Astrocyte (in vitro differentiated cells and primary cell): ENCODE data around the gene FBXO3. TPM values are rescaled to one million over a fixed set of nuclear protein-coding genes. Genes with fewer than 3 reads are reported as not detected.

ENCODE experiments used
- DNase-seq: peaks from one replicate; pipeline ENCODE4 v3.0.0-alpha.2; 2010; ENCODE audit warnings: low read depth
- FAIRE-seq: peaks from 2 replicates; lab custom pipeline; 2011; peaks lifted over from hg19 to GRCh38; lab: Jason Lieb, UNC
- H2AFZ ChIP-seq: 2 replicates; pipeline ENCODE4 v1.6.0; 2012; ENCODE audit warnings: low read depth, low read length, inconsistent platforms
- H3K27ac ChIP-seq: 2 replicates; pipeline ENCODE4 v1.5.1; 2011; ENCODE audit warnings: low read depth, low read length, inconsistent platforms
- H3K27me3 ChIP-seq: 2 replicates; pipeline ENCODE4 v1.6.0; 2011; ENCODE audit warnings: low read length, inconsistent platforms; ENCODE audit not compliant: insufficient read depth
- H3K36me3 ChIP-seq: 2 replicates; pipeline ENCODE4 v1.5.1; 2011; ENCODE audit warnings: low read length, inconsistent platforms; ENCODE audit not compliant: insufficient read depth
- H3K4me1 ChIP-seq: 2 replicates; pipeline ENCODE4 v1.5.1; 2011; ENCODE audit warnings: low read length, inconsistent platforms; ENCODE audit not compliant: insufficient read depth
- H3K4me2 ChIP-seq: 2 replicates; pipeline ENCODE4 v1.6.0; 2012; ENCODE audit warnings: low read length, inconsistent platforms
- H3K4me3 ChIP-seq: 2 replicates; pipeline ENCODE4 v1.5.1; 2011; ENCODE audit warnings: low read depth, mild to moderate bottlenecking, low read length, inconsistent platforms; ENCODE audit not compliant: insufficient read depth
- H3K79me2 ChIP-seq: 2 replicates; pipeline ENCODE4 v1.6.0; 2012; ENCODE audit warnings: mild to moderate bottlenecking, low read length, inconsistent platforms; ENCODE audit not compliant: insufficient read depth
- H3K9ac ChIP-seq: 2 replicates; pipeline ENCODE4 v1.6.0; 2012; ENCODE audit warnings: mild to moderate bottlenecking, low read length, inconsistent platforms
- H3K9me3 ChIP-seq: 2 replicates; pipeline ENCODE4 v1.5.1; 2012; ENCODE audit warnings: low read depth, mild to moderate bottlenecking, low read length, inconsistent platforms; ENCODE audit not compliant: insufficient read depth
- H4K20me1 ChIP-seq: 2 replicates; pipeline ENCODE4 v1.6.0; 2012; ENCODE audit warnings: low read length, inconsistent platforms; ENCODE audit not compliant: insufficient read depth
- H3K27ac Mint-ChIP-seq: one replicate; pipeline ENCODE4 v1.8.0; 2021; ENCODE audit warnings: mild to moderate bottlenecking, mixed read lengths; ENCODE audit not compliant: unreplicated experiment
- H3K27me3 Mint-ChIP-seq: one replicate; pipeline ENCODE4 v1.8.0; 2021; ENCODE audit warnings: low read depth, mixed read lengths; ENCODE audit not compliant: unreplicated experiment
- H3K36me3 Mint-ChIP-seq: one replicate; pipeline ENCODE4 v1.8.0; 2021; ENCODE audit warnings: low read depth, mixed read lengths; ENCODE audit not compliant: unreplicated experiment
- H3K4me1 Mint-ChIP-seq: one replicate; pipeline ENCODE4 v1.8.0; 2021; ENCODE audit warnings: low read depth, mixed read lengths; ENCODE audit not compliant: unreplicated experiment
- H3K4me3 Mint-ChIP-seq: one replicate; pipeline ENCODE4 v1.8.0; 2021; ENCODE audit warnings: mild to moderate bottlenecking, moderate library complexity, mixed read lengths; ENCODE audit not compliant: unreplicated experiment
- H3K9me3 Mint-ChIP-seq: one replicate; pipeline ENCODE4 v1.8.0; 2021; ENCODE audit warnings: mild to moderate bottlenecking, mixed read lengths; ENCODE audit not compliant: unreplicated experiment
- CTCF ChIP-seq: IDR thresholded peaks from 2 replicates; pipeline ENCODE4 v1.5.1; 2011; ENCODE audit warnings: low read depth, mild to moderate bottlenecking, inconsistent platforms, low read length, moderate library complexity; ENCODE audit not compliant: insufficient read depth
- EZH2 ChIP-seq: IDR thresholded peaks from 2 replicates; pipeline ENCODE4 v1.6.1; 2012; ENCODE audit warnings: mild to moderate bottlenecking, low read length, inconsistent platforms; ENCODE audit not compliant: insufficient read depth
- total RNA-seq: library from RNA; stranded (reverse); gene quantifications from 2 replicates; pipeline ENCODE4 v1.2.1, GENCODE V29; 2021

FBXO3 gene
- total RNA-seq, 1 donor from 2014 or later: 23.5 TPM

DNA sequence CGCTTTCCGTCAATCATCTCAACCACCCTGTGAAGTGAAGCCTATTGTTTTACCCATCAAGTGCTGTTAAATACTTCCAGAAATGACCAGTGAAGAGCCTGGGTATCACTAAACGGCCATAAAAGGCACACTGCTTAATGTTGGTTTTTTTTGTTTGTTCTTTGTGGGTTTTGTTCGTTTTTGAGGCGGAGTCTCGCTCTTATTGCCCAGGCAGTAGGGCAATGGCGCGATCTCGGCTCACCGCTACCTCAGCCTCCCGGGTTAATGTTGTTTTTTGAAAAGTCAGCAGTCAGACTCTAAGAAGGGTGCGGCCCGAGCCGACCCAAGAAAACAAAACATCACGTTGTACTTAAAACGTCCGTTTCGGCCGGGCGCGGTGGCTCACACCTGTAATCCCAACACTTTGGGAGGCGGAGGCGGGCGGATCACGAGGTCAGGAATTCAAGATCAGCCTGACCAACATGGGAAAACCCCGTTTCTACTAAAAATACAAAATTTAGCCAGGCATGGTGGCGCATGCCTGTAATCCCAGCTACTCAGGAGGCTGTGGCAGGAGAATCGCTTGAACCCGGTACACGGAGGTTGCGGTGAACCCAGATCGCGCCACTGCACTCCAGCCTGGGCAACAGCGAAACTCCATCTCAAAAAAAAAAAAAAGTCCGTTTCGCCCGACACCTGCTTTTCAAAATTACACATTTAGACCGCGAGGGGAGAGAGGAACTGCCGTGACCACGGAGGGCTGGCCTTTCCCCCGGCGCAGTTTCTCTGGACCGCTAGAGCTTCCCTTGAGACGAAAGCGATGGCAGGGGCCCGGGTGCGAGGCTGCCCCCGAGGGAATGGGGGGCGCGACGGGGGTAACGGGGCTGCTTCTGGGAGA, 38.8 kb downstream of the FBXO3 start:
- peaks cover 57% of the 10 kb centered on the region for H3K79me2 ChIP-seq
- H3K36me3 Mint-ChIP-seq: peaks cover 6% of the 10 kb centered on the region
- peak overlapping the region; percentile 73 for H3K27ac Mint-ChIP-seq

GRCh38 chr11:33734441-33735270, 39.7 kb downstream of the FBXO3 start:
- DNase-seq (peak; percentile 62), FAIRE-seq (no peak)
- Mint-ChIP-seq H3K27me3 (no peaks in the 10 kb centered on the region), H3K4me1 (peaks cover 24% of the 10 kb centered on the region), H3K9me3 (no peaks in the 10 kb centered on the region), H3K4me3 (peak overlapping the region; percentile 94), H3K36me3 (peaks cover 6% of the 10 kb centered on the region), H3K27ac (peak overlapping the region; percentile 73)
- H3K27me3 ChIP-seq: no peaks in the 10 kb centered on the region
- H3K27ac ChIP-seq: peak overlapping the region; percentile 94
- TF ChIP-seq EZH2: no peak
- no peak for TF ChIP-seq CTCF
- H3K9ac ChIP-seq: peak overlapping the region; percentile 92
- H3K9me3 ChIP-seq: no peaks in the 10 kb centered on the region
- H2AFZ ChIP-seq: no peak overlapping the region
- peaks cover 22% of the 10 kb centered on the region for H3K36me3 ChIP-seq
- peaks cover 55% of the 10 kb centered on the region for H4K20me1 ChIP-seq
- peaks cover 29% of the 10 kb centered on the region for H3K4me1 ChIP-seq
- H3K4me3 ChIP-seq: peak overlapping the region; percentile 84
- H3K4me2 ChIP-seq: peak overlapping the region; percentile 92
- H3K79me2 ChIP-seq: peaks cover 66% of the 10 kb centered on the region

More for the DNA sequence above, 38.8 kb downstream of the FBXO3 start:
- Histone ChIP-seq H3K4me1 (peaks cover 29% of the 10 kb centered on the region), H3K4me2 (peak overlapping the region; percentile 92), H3K9ac (peak overlapping the region; percentile 92), H3K4me3 (peak overlapping the region; percentile 84), H3K36me3 (peaks cover 19% of the 10 kb centered on the region), H3K27me3 (no peaks in the 10 kb centered on the region), H2AFZ (no peak overlapping the region), H4K20me1 (peaks cover 48% of the 10 kb centered on the region), H3K9me3 (no peaks in the 10 kb centered on the region), H3K27ac (peak overlapping the region; percentile 94)
- FAIRE-seq: no peak
- H3K4me3 Mint-ChIP-seq: peak overlapping the region; percentile 94
- no peak for TF ChIP-seq EZH2
- TF ChIP-seq CTCF: no peak
- H3K4me1 Mint-ChIP-seq: peaks cover 24% of the 10 kb centered on the region
- no peaks in the 10 kb centered on the region for H3K9me3 Mint-ChIP-seq
- H3K27me3 Mint-ChIP-seq: no peaks in the 10 kb centered on the region
- DNase-seq: no peak
